Measurements from ENCODE around the gene MTOR.

- TF ChIP-seq POLR2AphosphoS5 (IDR thresholded peaks at IDR 0.05), result no peak
- TF ChIP-seq CTCF (IDR thresholded peaks at IDR 0.05 in 8 of 11, conservative IDR thresholded peaks at IDR 0.05 in 3 of 11), result no peak
- TF ChIP-seq POLR2A (IDR thresholded peaks at IDR 0.05), result no peak
Measured at GRCh38 chr1:11061652-11062365, 200.5 kb downstream of the MTOR start.

Measured in spleen (tissue), 7 donors.